ENCODE measurements around the gene CYP3A7.
A peak's percentile ranks its signal among the peaks of the same experiment; 100 is the strongest.

Gene CYP3A7

GRCh38 chr7:99733003-99733402, 2.0 kb downstream of the CYP3A7 start:
- H3K36me3 ChIP-seq (ENCODE audit: low read depth): no peaks in the 10 kb centered on the region
- ATAC-seq (ENCODE audit: low read depth): no peak
- H3K9me3 ChIP-seq (ENCODE audit: severe bottlenecking): no peaks in the 10 kb centered on the region
- no peaks in the 10 kb centered on the region for H3K27me3 ChIP-seq (ENCODE audit: insufficient read depth, poor library complexity, severe bottlenecking)
- no peak for TF ChIP-seq CTCF (IDR thresholded peaks at IDR 0.05; ENCODE audit: poor library complexity, severe bottlenecking)
- no peak overlapping the region for H3K4me3 ChIP-seq (ENCODE audit: severe bottlenecking)
- no peak for DNase-seq (ENCODE audit: low spot score)
- H3K4me1 ChIP-seq (ENCODE audit: insufficient read depth, poor library complexity, severe bottlenecking): peaks cover 27% of the 10 kb centered on the region
- no peak overlapping the region for H3K27ac ChIP-seq (ENCODE audit: poor library complexity, severe bottlenecking)

- no peak for DNase-seq (ENCODE audit: low spot score)
- Histone ChIP-seq H3K4me3 (ENCODE audit: severe bottlenecking) (no peak overlapping the region), H3K4me1 (ENCODE audit: insufficient read depth, poor library complexity, severe bottlenecking) (peaks cover 16% of the 10 kb centered on the region), H3K9me3 (ENCODE audit: severe bottlenecking) (no peaks in the 10 kb centered on the region), H3K36me3 (ENCODE audit: low read depth) (no peaks in the 10 kb centered on the region), H3K27ac (ENCODE audit: poor library complexity, severe bottlenecking) (no peak overlapping the region), H3K27me3 (ENCODE audit: insufficient read depth, poor library complexity, severe bottlenecking) (no peaks in the 10 kb centered on the region)
- ATAC-seq (ENCODE audit: low read depth): no peak
- TF ChIP-seq CTCF (IDR thresholded peaks at IDR 0.05; ENCODE audit: poor library complexity, severe bottlenecking): no peak
Measured at GRCh38 chr7:99731638-99732374, 3.2 kb downstream of the CYP3A7 start.

- no peaks in the 10 kb centered on the region for H3K9me3 ChIP-seq (ENCODE audit: severe bottlenecking)
- H3K36me3 ChIP-seq (ENCODE audit: low read depth): no peaks in the 10 kb centered on the region
- DNase-seq (ENCODE audit: low spot score) (no peak), ATAC-seq (ENCODE audit: low read depth) (no peak)
- no peaks in the 10 kb centered on the region for H3K27me3 ChIP-seq (ENCODE audit: insufficient read depth, poor library complexity, severe bottlenecking)
- no peak overlapping the region for H3K4me3 ChIP-seq (ENCODE audit: severe bottlenecking)
- TF ChIP-seq CTCF (IDR thresholded peaks at IDR 0.05; ENCODE audit: poor library complexity, severe bottlenecking): no peak
- H3K4me1 ChIP-seq (ENCODE audit: insufficient read depth, poor library complexity, severe bottlenecking): peaks cover 16% of the 10 kb centered on the region
- H3K27ac ChIP-seq (ENCODE audit: poor library complexity, severe bottlenecking): no peak overlapping the region
Measured at GRCh38 chr7:99730992-99731391, 4.0 kb downstream of the CYP3A7 start.

- DNase-seq (ENCODE audit: low spot score) (no peak), ATAC-seq (ENCODE audit: low read depth) (no peak)
- Histone ChIP-seq H3K27me3 (ENCODE audit: insufficient read depth, poor library complexity, severe bottlenecking) (no peaks in the 10 kb centered on the region), H3K27ac (ENCODE audit: poor library complexity, severe bottlenecking) (peak overlapping the region; percentile 51), H3K4me1 (ENCODE audit: insufficient read depth, poor library complexity, severe bottlenecking) (peaks cover 16% of the 10 kb centered on the region), H3K4me3 (ENCODE audit: severe bottlenecking) (no peak overlapping the region), H3K36me3 (ENCODE audit: low read depth) (no peaks in the 10 kb centered on the region), H3K9me3 (ENCODE audit: severe bottlenecking) (no peaks in the 10 kb centered on the region)
- no peak for TF ChIP-seq CTCF (IDR thresholded peaks at IDR 0.05; ENCODE audit: poor library complexity, severe bottlenecking)
Measured at GRCh38 chr7:99730238-99730810, 4.7 kb downstream of the CYP3A7 start.

Measured in RWPE2 (cell line).